Hepatocyte (in vitro differentiated cells): ENCODE results near the gene VWCE.
"Not testable (repeated sequence)": the region's sequence is repeated elsewhere in the genome, so short reads cannot be mapped to it uniquely, and the experiment has no call there.

Experiments used
- EZH2 ChIP-seq: fragments of 200-600 bp; sonication (generic); IDR thresholded peaks from 2 replicates; pipeline ENCODE4 v1.6.1; 2016; ENCODE audit warnings: antibody characterized with exemption, mild to moderate bottlenecking, borderline replicate concordance
- EZH2phosphoT487 ChIP-seq: fragments of 200-600 bp; sonication (generic); IDR thresholded peaks from one replicate; pipeline ENCODE4 v1.6.1; 2018; ENCODE audit warnings: antibody characterized with exemption, mild to moderate bottlenecking, low read depth, moderate library complexity; ENCODE audit not compliant: unreplicated experiment, severe bottlenecking
- TF ChIP-seq, protein P1 (sequence below): fragments of 200-600 bp; sonication (generic); IDR thresholded peaks from 2 replicates; pipeline ENCODE4 v1.5.1; 2016; ENCODE audit warnings: antibody characterized with exemption, mild to moderate bottlenecking; ENCODE audit not compliant: poor library complexity

DNA sequence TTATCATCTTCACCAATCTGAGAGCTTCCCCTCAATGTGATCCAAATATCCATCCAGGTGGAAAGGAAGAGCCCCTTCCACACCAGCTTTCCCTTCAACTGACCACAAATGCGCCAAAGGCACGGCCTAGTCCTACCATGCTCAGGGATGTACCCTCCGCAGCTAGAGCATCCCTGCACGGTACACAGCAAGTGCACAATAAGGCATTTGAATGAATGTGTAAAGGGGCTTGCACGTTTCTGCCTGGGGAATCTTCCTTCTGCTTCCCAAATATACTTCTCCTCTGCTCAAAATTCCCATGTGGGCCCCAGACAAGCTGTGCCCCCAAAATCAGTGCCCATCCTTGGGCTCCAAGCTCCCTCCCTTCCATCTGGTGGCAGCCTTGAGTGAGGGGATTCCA is 76.1 kb downstream of the VWCE start:
- TF ChIP-seq, protein P1, sequence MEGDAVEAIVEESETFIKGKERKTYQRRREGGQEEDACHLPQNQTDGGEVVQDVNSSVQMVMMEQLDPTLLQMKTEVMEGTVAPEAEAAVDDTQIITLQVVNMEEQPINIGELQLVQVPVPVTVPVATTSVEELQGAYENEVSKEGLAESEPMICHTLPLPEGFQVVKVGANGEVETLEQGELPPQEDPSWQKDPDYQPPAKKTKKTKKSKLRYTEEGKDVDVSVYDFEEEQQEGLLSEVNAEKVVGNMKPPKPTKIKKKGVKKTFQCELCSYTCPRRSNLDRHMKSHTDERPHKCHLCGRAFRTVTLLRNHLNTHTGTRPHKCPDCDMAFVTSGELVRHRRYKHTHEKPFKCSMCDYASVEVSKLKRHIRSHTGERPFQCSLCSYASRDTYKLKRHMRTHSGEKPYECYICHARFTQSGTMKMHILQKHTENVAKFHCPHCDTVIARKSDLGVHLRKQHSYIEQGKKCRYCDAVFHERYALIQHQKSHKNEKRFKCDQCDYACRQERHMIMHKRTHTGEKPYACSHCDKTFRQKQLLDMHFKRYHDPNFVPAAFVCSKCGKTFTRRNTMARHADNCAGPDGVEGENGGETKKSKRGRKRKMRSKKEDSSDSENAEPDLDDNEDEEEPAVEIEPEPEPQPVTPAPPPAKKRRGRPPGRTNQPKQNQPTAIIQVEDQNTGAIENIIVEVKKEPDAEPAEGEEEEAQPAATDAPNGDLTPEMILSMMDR = not testable (repeated sequence)
- not testable (repeated sequence) for TF ChIP-seq EZH2, EZH2phosphoT487
